ENCODE measurements around the gene SAMD11.

DNA sequence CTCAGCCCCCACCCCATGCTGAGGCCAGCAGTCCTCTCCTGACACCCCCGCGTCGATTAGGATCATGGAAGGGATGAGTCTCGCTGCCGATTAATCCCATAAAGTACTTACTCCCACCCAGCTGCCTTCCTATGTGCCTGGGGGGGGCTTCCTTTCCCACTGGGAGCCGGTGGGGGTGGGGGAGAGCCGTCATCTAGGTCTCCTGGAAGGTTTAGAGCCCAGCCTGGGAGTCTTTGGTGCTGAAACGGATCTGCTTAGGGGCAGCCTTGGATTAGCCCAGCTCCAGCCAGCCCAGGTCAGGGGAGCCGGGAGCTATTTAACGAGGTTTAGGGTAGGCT lies 9.8 kb downstream of the SAMD11 start:
- TF ChIP-seq CTCF (IDR thresholded peaks at IDR 0.05; ENCODE audit: low read depth, low read length, missing input control), result no peak
- TF ChIP-seq HNF4G (IDR thresholded peaks at IDR 0.05), result no peak
- no peak for TF ChIP-seq RAD21 (IDR thresholded peaks at IDR 0.05)
- no peak for TF ChIP-seq YY1 (IDR thresholded peaks at IDR 0.05)
- TF ChIP-seq, protein P1, sequence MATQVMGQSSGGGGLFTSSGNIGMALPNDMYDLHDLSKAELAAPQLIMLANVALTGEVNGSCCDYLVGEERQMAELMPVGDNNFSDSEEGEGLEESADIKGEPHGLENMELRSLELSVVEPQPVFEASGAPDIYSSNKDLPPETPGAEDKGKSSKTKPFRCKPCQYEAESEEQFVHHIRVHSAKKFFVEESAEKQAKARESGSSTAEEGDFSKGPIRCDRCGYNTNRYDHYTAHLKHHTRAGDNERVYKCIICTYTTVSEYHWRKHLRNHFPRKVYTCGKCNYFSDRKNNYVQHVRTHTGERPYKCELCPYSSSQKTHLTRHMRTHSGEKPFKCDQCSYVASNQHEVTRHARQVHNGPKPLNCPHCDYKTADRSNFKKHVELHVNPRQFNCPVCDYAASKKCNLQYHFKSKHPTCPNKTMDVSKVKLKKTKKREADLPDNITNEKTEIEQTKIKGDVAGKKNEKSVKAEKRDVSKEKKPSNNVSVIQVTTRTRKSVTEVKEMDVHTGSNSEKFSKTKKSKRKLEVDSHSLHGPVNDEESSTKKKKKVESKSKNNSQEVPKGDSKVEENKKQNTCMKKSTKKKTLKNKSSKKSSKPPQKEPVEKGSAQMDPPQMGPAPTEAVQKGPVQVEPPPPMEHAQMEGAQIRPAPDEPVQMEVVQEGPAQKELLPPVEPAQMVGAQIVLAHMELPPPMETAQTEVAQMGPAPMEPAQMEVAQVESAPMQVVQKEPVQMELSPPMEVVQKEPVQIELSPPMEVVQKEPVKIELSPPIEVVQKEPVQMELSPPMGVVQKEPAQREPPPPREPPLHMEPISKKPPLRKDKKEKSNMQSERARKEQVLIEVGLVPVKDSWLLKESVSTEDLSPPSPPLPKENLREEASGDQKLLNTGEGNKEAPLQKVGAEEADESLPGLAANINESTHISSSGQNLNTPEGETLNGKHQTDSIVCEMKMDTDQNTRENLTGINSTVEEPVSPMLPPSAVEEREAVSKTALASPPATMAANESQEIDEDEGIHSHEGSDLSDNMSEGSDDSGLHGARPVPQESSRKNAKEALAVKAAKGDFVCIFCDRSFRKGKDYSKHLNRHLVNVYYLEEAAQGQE (IDR thresholded peaks at IDR 0.05), result no peak
- no peak for TF ChIP-seq HNF4A (conservative IDR thresholded peaks at IDR 0.05)
- no peak for TF ChIP-seq SP1 (IDR thresholded peaks at IDR 0.05)
- TF ChIP-seq, protein P2, sequence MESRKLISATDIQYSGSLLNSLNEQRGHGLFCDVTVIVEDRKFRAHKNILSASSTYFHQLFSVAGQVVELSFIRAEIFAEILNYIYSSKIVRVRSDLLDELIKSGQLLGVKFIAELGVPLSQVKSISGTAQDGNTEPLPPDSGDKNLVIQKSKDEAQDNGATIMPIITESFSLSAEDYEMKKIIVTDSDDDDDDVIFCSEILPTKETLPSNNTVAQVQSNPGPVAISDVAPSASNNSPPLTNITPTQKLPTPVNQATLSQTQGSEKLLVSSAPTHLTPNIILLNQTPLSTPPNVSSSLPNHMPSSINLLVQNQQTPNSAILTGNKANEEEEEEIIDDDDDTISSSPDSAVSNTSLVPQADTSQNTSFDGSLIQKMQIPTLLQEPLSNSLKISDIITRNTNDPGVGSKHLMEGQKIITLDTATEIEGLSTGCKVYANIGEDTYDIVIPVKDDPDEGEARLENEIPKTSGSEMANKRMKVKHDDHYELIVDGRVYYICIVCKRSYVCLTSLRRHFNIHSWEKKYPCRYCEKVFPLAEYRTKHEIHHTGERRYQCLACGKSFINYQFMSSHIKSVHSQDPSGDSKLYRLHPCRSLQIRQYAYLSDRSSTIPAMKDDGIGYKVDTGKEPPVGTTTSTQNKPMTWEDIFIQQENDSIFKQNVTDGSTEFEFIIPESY (IDR thresholded peaks at IDR 0.05), result no peak
- no peak for TF ChIP-seq JUND (IDR thresholded peaks at IDR 0.05)
- no peak for TF ChIP-seq GABPA (IDR thresholded peaks at IDR 0.05 in 1 of 2, conservative IDR thresholded peaks at IDR 0.05 in 1 of 2)
- TF ChIP-seq, protein P3, sequence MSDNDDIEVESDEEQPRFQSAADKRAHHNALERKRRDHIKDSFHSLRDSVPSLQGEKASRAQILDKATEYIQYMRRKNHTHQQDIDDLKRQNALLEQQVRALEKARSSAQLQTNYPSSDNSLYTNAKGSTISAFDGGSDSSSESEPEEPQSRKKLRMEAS (IDR thresholded peaks at IDR 0.05), result no peak
